NOMO-1 (cell line): ENCODE data around the gene WNT5B.

Experiments used
- DNase-seq, 2 experiments: peaks; one replicate each; lab custom pipeline; 2025; ENCODE audit not compliant: unreplicated experiment in 2 of 2; lab: John Stamatoyannopoulos, UW

The WNT5B gene

GRCh38 chr12:1622406-1622805 is 6.6 kb upstream of the WNT5B start:
- no peak for DNase-seq

- peak in 1 of 2 experiments; percentile 25 for DNase-seq
Measured at GRCh38 chr12:1629338-1630132, 504 bp downstream of the WNT5B start.

GRCh38 chr12:1630133-1630826 is 1.2 kb downstream of the WNT5B start:
- peak in 1 of 2 experiments; percentile 19 for DNase-seq

- no peak for DNase-seq
Measured at GRCh38 chr12:1630827-1631591, 2.0 kb downstream of the WNT5B start.

- DNase-seq = no peak
Measured at GRCh38 chr12:1632702-1633101, 3.7 kb downstream of the WNT5B start.

- peak; percentile 47 to 67 for DNase-seq
Measured at GRCh38 chr12:1633459-1633858, 4.4 kb downstream of the WNT5B start.

GRCh38 chr12:1634149-1634548 is 5.1 kb downstream of the WNT5B start:
- DNase-seq = no peak

GRCh38 chr12:1634590-1635191 is 5.7 kb downstream of the WNT5B start:
- peak; percentile 77 to 81 for DNase-seq

- peak; percentile 68 to 70 for DNase-seq
Measured at GRCh38 chr12:1635301-1636095, 6.5 kb downstream of the WNT5B start.

- DNase-seq = no peak
Measured at GRCh38 chr12:1638203-1638602, 9.2 kb downstream of the WNT5B start.

GRCh38 chr12:1639538-1639937 is 10.5 kb downstream of the WNT5B start:
- DNase-seq = no peak

- DNase-seq = no peak
Measured at GRCh38 chr12:1640328-1641234, 11.6 kb downstream of the WNT5B start.

GRCh38 chr12:1642513-1642912 is 13.5 kb downstream of the WNT5B start:
- no peak for DNase-seq

- no peak for DNase-seq
Measured at GRCh38 chr12:1643043-1643442, 14.0 kb downstream of the WNT5B start.

GRCh38 chr12:1643905-1644533 is 15.0 kb downstream of the WNT5B start:
- no peak for DNase-seq

GRCh38 chr12:1644534-1645438 is 15.8 kb downstream of the WNT5B start:
- DNase-seq = no peak

- no peak for DNase-seq
Measured at GRCh38 chr12:1645819-1646218, 16.8 kb downstream of the WNT5B start.
